Endothelial cell of hepatic sinusoid (primary cell): ENCODE data around the gene GKAP1.
"Not testable (repeated sequence)": the region's sequence is repeated elsewhere in the genome, so short reads cannot be mapped to it uniquely, and the experiment has no call there.

ENCODE experiments used
- in situ Hi-C: cut with HindIII; loops from 2 replicates; pipeline ENCODE4 v1.10.0; 2017; ENCODE audit warnings: low sequenced_read_pairs

GKAP1 gene

GRCh38 chr9:83817356-83818278, at the start of gene GKAP1:
Gene GKAP1 (minus strand): TSS chr9:83817769. CDS start chr9:83806517, 11,252 bp downstream.
- in situ Hi-C loops, result not testable (repeated sequence)

- in situ Hi-C loops, result not testable (repeated sequence)
Observed at GRCh38 chr9:83849895-83850294, 32.3 kb upstream of the GKAP1 start.

- in situ Hi-C loops, result not testable (repeated sequence)
Observed at GRCh38 chr9:83837070-83837643, 19.6 kb upstream of the GKAP1 start.

GRCh38 chr9:83830426-83831071, 13.0 kb upstream of the GKAP1 start:
- in situ Hi-C loops, result not testable (repeated sequence)

GRCh38 chr9:83824986-83825623, 7.5 kb upstream of the GKAP1 start:
- in situ Hi-C loops, result not testable (repeated sequence)

GRCh38 chr9:83817011-83817355, 586 bp downstream of the GKAP1 start:
- in situ Hi-C loops, result not testable (repeated sequence)

- in situ Hi-C loops, result not testable (repeated sequence)
Observed at GRCh38 chr9:83815120-83815519, 2.4 kb downstream of the GKAP1 start.

- in situ Hi-C loops, result not testable (repeated sequence)
Observed at GRCh38 chr9:83809213-83809612, 8.4 kb downstream of the GKAP1 start.

- in situ Hi-C loops, result not testable (repeated sequence)
Observed at GRCh38 chr9:83804454-83804853, 13.1 kb downstream of the GKAP1 start.

GRCh38 chr9:83803941-83804340, 13.6 kb downstream of the GKAP1 start:
- in situ Hi-C loops, result not testable (repeated sequence)

- in situ Hi-C loops, result no loop called here
Observed at GRCh38 chr9:83800236-83801033, 17.1 kb downstream of the GKAP1 start.

GRCh38 chr9:83794051-83794450, 23.5 kb downstream of the GKAP1 start:
- in situ Hi-C loops, result no loop called here

- in situ Hi-C loops, result no loop called here
Observed at GRCh38 chr9:83792746-83793145, 24.8 kb downstream of the GKAP1 start.

GRCh38 chr9:83778164-83778563, 39.4 kb downstream of the GKAP1 start:
- in situ Hi-C loops, result no loop called here

- in situ Hi-C loops, result no loop called here
Observed at GRCh38 chr9:83775932-83776331, 41.6 kb downstream of the GKAP1 start.

- in situ Hi-C loops, result no loop called here
Observed at GRCh38 chr9:83772860-83773259, 44.7 kb downstream of the GKAP1 start.

GRCh38 chr9:83765376-83765775, 52.2 kb downstream of the GKAP1 start:
- in situ Hi-C loops, result no loop called here

- in situ Hi-C loops, result no loop called here
Observed at GRCh38 chr9:83754383-83754977, 63.1 kb downstream of the GKAP1 start.

- in situ Hi-C loops, result no loop called here
Observed at GRCh38 chr9:83749706-83750105, 67.9 kb downstream of the GKAP1 start.

GRCh38 chr9:83744206-83744605, 73.4 kb downstream of the GKAP1 start:
- in situ Hi-C loops, result no loop called here
